Left kidney (tissue), 2 donors: Measurements from ENCODE around the gene COL4A3. TPM values are rescaled to one million over a fixed set of nuclear protein-coding genes. Genes with fewer than 3 reads are reported as not detected.
"Not testable (repeated sequence)": the region's sequence is repeated elsewhere in the genome, so short reads cannot be mapped to it uniquely, and the experiment has no call there.

ENCODE experiments used
- DNase-seq: peaks from one replicate; pipeline ENCODE4 v3.0.0-alpha.2; 2013
- polyA plus RNA-seq: library from polyadenylated mRNA; unstranded; fragments of 120-200 nt; gene quantifications from one replicate; pipeline ENCODE4 v1.2.1, GENCODE V29; 2013; ENCODE audit not compliant: insufficient read length

The COL4A3 gene
- polyA plus RNA-seq, 1 donor: 79.8 TPM

DNA sequence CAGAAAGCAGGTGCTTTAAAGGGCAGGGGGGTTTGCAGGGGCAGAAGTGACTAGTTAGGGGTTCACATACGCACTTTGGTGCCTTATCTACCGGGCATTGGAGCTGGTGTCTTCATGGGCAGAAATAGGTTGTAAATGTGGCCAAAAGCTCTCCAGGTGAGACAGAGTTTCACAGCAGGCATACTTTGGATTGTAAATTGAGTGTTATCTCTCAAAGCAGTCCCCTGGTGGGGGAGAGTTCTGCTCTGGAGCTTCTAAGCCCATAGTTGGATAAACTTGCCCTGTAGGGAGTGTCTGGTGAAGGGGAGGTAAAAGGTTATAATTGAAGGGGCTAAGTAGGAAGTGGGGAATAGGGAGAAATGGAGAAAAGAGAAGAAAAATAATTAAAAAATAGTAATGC, 43.1 kb downstream of the COL4A3 start:
- DNase-seq: no peak

DNA sequence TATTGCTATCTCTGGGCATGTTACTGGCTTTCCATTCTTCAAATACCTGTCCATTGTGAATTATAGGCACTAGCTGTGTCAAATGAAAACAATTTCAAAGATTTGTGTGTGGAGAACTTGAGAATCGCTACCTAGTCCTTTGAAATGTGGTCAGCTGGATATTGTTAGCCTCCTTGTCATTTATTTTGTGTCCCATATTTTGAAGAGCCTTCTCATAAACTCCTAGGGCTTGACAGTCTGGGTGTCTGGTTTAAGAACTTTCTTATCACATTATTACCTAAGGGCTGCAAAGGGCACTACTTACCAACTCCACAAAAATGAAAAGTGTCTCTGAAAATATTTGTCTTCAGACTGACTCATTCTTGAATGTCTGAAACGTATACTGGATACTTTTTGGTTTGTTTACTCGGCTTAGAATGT, 50.2 kb downstream of the COL4A3 start:
- no peak for DNase-seq

DNA sequence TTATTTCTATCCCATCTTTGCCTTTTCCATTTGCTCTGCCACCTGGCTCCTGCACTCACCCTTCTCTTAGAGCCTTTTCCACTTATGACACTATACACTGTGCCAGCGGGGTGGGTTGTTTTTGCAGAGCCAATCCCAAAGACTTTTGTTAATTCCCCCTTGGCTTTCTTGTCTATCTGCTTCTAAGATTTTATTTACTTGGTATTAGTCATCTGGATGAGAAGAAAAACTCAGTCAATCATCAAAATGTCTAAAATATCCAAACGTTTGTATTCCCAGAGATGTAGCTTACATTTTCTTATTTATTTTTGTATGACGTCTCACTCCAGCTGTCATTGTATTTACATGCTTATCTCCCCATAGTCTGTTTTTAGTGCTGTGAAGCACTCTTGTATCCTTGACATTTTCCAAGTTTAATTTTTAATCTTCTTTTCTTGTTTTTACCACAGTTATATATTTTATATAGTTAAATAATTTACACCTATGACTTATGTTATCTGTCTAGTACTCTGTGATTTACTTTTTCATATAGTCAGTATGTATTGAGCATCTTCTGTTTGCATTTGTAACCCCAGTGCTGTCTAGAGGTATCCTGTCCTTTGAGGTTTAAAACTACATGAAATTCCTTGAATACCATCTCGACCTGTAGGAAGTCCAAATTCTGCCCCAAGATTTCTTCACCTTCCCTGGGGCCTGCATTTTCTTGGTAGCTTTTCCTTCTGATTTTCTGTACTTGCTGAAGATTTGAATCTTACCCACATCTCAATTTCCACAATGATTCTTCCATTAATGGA, 55.1 kb downstream of the COL4A3 start:
- DNase-seq: no peak

DNA sequence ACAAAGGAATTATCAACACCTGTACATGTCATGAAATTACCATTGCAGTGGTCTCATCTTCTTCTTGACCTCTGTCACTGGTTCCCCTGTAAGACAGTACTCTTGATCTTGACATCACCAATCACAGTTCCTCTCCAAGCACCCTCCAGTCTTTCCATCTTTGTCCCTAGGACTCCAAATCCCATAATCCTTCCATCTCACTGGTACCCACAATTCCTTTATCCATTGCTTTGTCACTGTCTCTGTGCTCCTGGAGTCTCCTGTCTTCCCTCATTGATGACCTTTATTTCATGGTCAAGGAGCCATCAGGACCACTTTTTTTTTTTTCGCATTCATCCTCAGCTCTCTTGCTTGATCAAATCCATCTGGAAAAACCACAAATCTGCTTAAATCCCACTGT, 56.7 kb downstream of the COL4A3 start:
- DNase-seq: no peak

DNA sequence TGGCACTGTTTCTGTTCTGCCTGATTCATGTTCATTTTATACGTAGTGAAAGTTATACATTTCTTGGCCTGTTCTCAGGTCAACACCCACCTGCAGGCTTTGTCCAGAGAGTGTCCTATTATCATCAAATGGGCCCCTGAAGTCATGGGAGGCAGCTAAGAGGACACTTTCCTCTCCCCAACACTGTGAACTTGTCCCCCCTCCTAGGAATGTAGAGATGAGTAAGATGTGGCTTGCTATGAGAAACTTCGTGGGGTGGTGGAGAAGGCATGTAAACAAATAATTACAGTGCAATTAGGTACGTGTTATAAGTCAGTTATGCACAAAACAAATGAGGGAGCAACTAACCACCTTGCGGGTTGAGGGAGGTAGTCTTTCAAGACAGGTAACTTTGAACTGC, 57.9 kb downstream of the COL4A3 start:
- no peak for DNase-seq

DNA sequence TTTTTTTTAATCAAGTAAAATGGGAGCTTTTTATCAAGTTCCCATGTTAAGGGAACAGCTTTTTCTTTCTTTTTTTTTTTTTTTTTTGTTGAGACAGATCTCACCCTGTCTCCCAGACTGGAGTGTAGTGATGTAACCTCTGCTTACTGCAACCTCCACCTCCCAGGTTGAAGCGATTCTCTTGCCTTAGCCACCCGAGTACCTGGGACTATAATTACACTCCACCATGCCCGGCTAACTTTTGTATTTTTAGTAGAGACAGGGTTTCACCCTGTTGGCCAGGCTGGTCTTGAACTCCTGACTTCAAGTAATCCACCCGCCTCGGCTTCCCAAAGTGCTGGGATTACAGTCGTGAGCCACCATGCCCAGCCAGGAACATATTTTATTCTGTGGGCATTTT, 61.2 kb downstream of the COL4A3 start:
- DNase-seq: not testable (repeated sequence)

DNA sequence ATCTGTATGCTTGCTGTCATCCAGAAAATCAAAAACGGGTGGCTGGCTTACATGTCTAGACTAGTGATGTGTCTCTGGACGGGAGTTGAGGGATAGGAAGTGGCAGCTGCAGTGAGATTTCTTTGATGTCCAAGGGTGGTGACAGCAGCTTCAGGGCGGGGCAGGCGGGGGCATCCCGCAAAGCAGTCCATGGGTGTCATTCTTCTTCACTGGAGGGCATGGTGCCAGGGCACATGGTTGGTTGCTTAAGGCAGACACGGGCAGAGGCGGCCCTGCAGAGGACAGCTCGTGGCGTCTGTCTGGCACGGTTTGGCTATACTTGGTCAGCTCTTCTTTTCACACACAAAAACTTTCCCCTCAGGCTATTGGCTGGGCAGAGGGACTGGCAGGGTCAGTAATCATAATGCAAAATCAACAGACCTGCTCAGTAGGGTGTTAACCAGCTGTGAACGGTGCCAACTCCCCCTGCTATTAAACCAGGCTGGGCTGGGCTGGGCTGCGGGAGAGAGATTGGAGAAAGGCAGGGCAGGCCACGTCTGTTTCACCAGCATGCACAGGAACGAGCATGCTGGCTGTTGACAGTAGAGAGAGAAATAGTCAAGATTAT, 63.7 kb downstream of the COL4A3 start:
- DNase-seq: peak; percentile 22

DNA sequence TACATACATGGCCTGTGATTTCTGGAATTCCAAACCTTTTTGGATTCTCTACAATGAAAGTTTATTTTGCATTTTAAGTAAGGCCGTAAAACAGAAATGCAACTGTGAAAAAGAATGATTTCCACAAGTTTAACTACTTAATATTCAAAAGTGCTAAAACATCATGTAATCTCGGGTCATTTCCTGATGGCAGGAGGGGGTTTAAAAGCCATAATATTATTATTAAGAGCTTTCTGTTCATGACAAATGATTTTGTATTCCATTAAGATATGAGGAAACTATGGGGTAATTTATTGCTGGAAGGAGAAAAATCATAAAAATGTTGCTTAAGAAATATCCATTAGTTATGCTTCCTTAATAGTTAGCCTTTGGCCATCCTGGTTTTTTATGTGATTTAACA, 65.7 kb downstream of the COL4A3 start:
- DNase-seq: no peak

DNA sequence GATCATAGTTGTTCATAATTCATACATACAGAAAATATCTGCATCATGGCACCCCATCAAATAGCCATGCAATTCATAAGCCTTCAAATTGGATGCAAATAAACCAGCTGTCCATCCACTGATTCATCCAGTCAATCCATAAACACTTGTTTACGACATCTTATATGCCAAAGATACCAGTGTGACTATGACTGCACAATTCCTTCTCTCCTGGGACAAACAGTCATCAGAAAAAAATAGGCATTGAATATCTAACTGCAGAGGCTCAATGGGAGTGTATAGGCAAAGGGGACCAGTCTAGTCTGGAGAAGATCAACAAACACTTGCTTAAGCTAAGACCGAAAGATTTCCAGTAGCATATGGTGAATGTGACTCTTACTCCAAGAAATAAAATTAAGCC, 70.0 kb downstream of the COL4A3 start:
- no peak for DNase-seq

DNA sequence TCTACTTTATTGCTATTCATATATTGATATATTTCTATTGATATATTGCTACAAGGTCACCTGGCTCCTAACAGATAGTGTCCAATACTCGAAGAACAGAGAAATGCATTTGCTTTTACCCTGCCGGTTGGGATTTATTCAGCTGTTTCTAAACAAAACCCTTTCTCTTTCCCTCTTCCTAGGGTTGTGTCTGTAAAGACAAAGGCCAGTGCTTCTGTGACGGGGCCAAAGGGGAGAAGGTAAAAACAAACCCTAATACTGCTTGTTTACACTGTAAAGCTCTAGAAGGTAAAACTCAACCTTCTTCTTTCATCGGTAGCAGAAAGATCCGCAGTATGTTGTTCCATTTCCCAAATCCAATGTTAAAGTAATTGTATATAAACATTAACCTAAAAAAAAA, 73.4 kb downstream of the COL4A3 start:
- DNase-seq: no peak

DNA sequence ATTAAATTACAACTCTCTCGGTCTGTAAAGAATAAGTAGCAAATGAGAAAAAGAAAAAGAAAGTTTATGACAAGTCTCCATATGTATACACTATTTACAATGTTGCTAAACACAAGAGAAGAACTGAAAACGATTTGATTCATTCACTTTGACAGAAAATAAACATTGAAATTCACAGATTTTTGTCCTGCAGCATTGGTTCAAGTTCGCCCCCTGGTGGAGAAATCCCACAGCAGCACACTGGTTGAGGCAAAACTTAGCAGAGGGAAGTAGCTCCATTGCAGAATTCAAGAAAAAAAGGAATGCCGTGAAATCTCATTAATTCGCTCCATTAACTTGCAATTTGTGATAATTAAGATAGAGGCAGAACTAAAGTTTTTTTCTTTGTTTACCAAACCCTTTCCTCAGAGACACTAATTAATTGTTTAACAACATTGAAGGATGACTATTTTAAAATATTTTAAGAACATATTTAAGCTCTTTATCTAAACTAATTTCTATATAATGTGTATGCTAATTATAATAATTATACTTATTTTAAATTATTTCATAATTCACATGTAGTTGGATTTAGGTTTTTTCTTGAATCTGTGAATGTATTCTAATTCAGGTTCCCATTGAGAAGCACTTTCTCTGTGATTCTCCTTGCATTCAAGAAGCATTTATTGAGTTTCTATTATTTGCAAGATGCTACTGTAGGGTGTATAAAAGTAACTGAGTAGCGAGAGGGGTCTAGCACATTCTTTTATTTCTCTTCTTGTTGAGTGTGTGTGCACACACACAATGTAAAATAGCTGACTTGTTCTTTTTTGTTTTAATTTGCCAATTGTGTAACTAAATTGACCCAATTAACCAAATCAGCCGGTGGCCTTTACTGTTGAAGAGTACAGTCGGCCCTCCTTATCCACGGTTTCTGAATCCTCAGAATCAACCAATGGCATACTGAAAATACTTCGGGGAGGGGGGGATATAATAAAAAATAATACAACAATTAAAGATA, 74.1 kb downstream of the COL4A3 start:
- DNase-seq: peak; percentile 72

DNA sequence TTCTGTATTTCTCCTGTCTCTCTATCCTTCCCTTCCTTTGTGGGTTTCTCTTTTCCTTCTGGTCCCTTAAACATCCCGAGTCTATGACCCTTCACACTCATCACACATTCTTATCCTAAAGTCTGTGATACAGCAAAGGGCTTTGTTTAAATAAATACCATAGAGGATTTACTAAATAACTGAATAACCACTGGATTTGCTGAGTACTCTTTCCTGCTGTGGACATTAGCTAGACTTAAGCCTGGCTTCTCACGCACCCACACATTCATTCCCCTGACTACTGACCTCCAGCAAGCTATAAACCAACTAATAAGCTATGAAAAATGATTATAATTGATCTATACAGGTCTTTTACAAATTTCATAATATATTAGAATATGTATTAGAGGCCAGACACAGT, 76.6 kb downstream of the COL4A3 start:
- DNase-seq: no peak

DNA sequence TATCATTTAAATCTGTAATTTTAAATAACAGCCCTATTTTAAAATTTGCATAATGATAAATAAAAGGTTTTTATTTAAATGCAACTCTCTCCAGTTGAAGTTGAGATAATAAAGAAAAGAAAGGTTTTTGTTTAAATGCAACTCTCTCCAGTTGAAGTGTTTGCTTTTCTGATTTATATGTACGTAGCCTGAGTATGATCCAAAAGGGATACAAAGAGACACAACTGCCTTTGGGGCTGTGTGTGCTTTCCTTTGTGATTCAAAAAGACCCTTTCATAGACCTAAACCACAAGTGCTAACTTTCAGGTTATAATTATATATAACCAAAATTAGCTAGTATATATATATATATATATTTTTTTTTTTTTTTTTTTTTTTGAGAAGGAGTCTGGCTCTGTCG, 84.5 kb downstream of the COL4A3 start:
- DNase-seq: no peak

DNA sequence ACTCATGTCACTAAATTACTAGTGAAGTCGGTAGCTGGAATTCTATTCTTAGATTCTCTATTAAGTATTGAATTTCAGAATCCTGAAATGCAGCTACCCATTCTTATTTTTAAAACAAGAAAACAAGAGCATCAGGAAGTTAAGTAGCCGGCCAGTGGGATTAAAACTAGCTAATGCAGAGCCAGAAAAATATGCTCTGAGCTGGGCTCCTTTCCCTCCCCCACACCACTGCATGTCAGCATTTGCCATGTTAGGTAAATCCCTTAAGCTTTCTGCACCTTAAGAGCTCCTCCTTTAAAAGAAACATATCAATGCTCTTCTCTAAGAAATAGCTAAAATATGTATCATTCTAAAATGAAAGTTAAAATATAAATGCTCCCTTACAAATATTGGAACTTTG, 88.4 kb downstream of the COL4A3 start:
- DNase-seq: no peak

DNA sequence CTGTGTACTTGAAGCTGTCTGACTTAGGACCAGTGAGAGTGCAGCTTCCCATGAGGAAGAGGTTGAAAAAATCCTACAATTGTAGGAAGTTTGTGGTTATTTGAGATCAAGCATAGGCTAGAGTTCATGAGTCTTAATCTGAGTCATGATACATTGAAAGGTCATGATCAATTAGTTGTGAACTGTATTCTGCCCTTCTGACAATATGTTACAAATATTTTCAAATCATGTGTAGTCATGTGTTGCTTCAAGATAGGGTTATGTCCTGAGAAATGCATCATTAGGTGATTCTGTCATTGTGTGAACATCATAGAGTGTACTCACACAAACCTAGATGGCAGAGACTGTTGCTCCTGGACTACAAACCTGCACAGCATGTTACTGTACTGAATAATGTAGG, 92.2 kb downstream of the COL4A3 start:
- DNase-seq: no peak

DNA sequence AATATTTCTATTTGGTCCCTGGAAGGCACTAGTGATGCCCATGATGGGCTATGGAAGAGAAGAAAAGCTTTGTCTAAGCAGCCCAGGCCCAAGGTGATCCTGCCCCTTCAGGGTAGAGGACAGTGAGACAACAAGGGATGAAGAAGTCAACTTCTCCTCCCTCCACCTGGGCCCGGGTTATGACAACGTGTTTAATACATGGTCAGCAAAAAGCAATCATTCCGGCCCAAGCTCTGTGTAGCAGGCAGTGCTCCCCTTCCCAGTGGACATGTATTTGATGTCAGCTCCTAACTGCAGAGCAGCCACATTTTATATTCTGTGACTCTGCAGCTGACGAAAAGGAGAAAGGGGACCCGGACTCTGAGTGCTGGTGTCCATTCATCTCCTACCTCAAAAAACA, 93.4 kb downstream of the COL4A3 start:
- DNase-seq: no peak

DNA sequence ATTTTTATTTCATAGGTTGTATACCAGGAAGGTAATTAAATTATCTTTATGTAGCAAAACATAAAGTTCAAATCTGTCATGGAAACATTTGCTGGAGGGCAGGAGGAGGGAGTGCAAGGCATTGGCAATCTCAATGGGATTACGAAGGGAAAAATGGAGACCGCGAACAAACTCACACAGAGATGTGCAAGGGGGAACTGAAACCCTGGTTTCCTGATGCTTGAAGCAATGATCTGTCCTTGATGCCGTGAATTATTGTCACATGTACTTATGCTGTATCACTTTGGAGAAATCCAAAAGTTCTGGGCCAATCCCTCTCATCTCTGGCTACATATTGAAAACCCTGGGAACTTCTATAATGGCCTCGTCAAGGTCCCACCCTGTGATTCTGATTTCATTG, 95.6 kb downstream of the COL4A3 start:
- DNase-seq: no peak

DNA sequence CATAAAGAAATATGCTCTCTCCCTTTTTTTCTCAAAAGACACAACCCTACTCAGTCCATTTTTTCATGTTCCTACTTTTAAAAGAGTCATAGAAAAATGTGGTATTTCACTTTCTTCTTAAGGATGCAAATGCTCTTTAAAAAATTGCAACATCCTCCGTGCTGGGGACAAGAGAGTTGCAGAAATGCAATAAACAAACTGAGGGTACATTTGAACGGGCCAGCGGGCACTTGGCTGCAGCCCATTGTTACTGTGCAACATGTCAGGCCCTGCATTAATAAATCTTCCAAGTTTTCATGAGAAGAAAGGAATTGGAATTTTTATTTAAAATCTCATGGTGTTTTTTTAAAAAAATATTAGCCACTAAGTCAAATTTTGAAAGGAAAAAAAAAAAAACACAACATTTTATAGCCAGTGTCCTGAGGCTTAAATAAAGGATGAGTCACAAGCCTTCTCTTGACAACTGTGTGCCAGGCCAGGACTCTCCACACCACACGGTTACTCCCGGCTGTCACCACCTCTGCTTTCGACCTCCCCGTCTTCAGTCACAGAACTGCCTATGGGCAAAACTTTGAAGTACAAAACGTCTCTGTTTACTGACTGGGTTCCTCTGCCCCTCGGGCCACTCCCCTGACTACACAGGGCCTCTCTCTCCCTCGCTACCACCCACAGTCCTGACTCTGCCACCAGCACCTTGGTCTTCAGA, 103.1 kb downstream of the COL4A3 start:
- no peak for DNase-seq

DNA sequence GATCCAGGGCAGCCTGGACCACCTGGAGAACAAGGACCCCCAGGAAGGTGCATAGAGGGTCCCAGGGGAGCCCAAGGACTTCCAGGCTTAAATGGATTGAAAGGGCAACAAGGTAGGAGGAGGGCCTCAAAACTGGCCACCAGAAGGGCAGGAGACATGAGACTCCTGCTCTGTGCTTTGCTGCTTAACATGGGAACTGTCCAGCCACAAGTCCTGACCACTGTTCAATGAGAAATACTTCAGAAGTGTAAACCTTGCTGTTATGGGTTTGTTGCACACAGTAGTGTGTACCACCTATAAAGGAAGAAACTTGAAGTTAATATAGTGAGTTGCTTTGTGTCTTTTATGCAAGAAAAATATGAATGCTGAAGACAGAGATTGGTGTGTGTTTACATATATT, 116.5 kb downstream of the COL4A3 start:
- DNase-seq: no peak

DNA sequence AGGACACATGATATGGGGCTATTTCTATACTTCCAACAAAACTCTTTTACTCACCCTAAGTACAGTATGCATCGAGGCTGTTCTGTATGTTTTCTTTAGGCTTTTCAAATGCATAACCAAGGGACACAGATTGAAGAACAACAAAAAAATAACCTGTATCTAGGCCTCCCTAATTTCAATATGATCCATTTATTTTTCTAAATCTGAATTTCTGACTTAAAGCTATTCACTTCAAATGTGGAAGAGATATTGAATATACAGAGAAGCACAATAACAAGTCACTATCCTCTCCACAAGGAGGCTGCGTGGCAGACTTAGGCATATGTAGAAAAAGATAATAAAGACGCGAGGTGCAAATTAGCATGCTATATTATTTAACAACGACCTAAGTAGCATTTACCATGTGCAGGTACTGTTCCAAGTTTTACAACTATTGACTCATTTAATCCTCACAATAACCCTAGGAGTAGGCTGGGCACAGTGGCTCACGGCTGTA, 121.4 kb downstream of the COL4A3 start:
- DNase-seq: no peak

DNA sequence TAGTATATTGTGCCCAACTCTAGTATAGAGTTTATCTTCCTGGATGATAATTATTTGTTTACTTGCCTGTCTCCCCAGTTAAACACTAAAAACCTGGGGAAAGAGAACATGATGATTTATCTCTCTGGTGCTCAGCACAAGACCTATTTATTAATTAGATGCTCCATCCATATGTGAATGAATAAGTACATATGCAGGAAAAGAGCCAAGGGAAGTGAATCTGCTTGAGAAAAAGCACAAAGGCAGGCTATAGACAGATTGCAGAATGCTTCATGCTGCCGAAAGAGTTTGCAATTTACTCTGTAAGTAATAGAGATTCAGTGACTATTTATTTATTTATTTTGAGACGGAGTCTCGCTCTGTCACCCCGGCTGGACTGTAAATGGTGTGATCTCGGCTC, 123.3 kb downstream of the COL4A3 start:
- no peak for DNase-seq

DNA sequence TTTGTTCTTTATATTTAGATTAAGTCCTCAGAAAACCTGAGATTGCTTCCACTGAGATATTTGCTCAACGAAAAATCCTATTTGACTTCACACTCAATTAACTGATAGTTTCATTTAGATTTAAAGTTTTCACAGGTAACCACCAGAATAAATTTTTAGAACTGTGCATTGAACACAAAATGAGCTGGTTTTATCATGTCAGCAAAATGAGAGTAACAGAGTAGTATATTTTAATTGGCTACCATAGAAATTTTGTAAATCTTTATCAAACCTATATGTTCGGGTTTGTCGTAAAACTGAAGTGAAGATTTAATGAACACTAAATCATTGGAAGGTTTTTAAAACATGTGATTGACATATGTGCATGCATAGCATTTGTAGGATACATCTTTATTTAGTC, 127.9 kb downstream of the COL4A3 start:
- no peak for DNase-seq
